Measurements from ENCODE around the gene NFXL1. TPM values are rescaled to one million over a fixed set of nuclear protein-coding genes. Genes with fewer than 3 reads are reported as not detected.
A peak's percentile ranks its signal among the peaks of the same experiment; 100 is the strongest.

The NFXL1 gene
- total and polyA plus RNA-seq, 2 of the 4 experiments (the other 2 are of a cell fraction) = 13.9 to 23.1 TPM

DNA sequence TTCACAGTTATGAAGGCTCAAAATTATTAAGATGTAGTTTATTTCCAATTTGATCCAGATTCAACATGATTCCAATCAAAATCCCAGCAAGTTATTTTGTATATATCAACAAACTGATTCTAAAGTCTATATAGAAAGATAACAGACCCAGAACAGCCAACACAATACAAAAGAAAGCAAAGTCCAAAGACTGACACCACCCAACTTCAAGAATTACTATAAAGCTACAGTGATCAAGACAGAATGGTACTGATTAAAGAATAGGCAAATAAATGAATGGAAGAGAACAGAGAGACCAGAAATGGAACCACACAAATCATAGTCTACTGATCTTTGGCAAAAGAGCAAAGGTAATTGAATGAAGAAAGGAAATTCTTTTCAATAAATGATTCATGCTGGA, 34.9 kb downstream of the NFXL1 start:
- Histone ChIP-seq H2AK5ac (ENCODE audit: low read depth, low read length) (no peak overlapping the region), H2AK9ac (replicated peaks; ENCODE audit: low read depth, low read length, poor library complexity) (no peak overlapping the region), H2BK20ac (ENCODE audit: low read depth, low read length) (no peak overlapping the region), H3K9ac (ENCODE audit: low read depth, low read length) (no peak overlapping the region), H3K4me1 (ENCODE audit: control insufficient read depth, insufficient read depth, low read length) (peaks cover 2% of the 10 kb centered on the region; the same call in 1 of the 2 replicates), H3K56ac (ENCODE audit: extremely low read depth, insufficient read depth, low read length) (no peak overlapping the region), H2BK15ac (ENCODE audit: low read depth, low read length) (no peak overlapping the region), H3K4me2 (ENCODE audit: low read depth, low read length) (no peak overlapping the region), H3K79me1 (ENCODE audit: low read depth in 1 of 2, low read length in 2 of 2) (peaks cover 0 to 4% of the 10 kb centered on the region in 2 experiments; a peak in 2 of 4 replicates), H3K9me3 (ENCODE audit: control insufficient read depth, insufficient read depth, low read length) (no peaks in the 10 kb centered on the region; the same call in 1 of the 2 replicates), H3K23ac (ENCODE audit: low read depth, low read length) (no peak overlapping the region), H3K27ac (ENCODE audit: insufficient read depth, low read length) (no peak overlapping the region), H3K14ac (replicated peaks; ENCODE audit: low read depth, low read length) (no peak overlapping the region), H3K4ac (ENCODE audit: low read depth, low read length) (no peak overlapping the region), H2BK120ac (ENCODE audit: low read depth, low read length) (no peak overlapping the region), H4K20me1 (ENCODE audit: insufficient read depth, low read length) (no peaks in the 10 kb centered on the region), H3K9me1 (ENCODE audit: insufficient read depth, low read length) (no peaks in the 10 kb centered on the region), H4K8ac (ENCODE audit: low read depth in 2 of 2, low read length in 2 of 2) (no peak overlapping the region), H4K91ac (ENCODE audit: insufficient read depth, low read depth, low read length) (no peak overlapping the region), H3K27me3 (ENCODE audit: control insufficient read depth, insufficient read depth, low read length) (no peaks in the 10 kb centered on the region), H2AFZ (replicated peaks; ENCODE audit: low read length, poor library complexity) (no peak overlapping the region), H3K4me3 (ENCODE audit: insufficient read depth, low read depth, low read length) (no peak overlapping the region), H3K18ac (ENCODE audit: low read depth, low read length) (no peak overlapping the region), H3K36me3 (ENCODE audit: control insufficient read depth, insufficient read depth, low read length) (peaks cover 17% of the 10 kb centered on the region), H2BK5ac (ENCODE audit: low read depth, low read length, poor library complexity, severe bottlenecking) (peak overlapping the region; percentile 24), H4K5ac (ENCODE audit: low read depth, low read length) (no peak overlapping the region)
- ChIA-PET CTCF (no interaction called here), POLR2A (ENCODE audit: unreplicated experiment) (no interaction called here)
- ATAC-seq (ENCODE audit: low read depth) (no peak), DNase-seq (no peak)
- in situ Hi-C loops (cut with MboI; ENCODE audit: low sequenced_read_pairs) = no loop called here
- TF ChIP-seq CHD1 (IDR thresholded peaks at IDR 0.05; ENCODE audit: low read depth, low read length) (no peak), FOS (IDR thresholded peaks at IDR 0.05; ENCODE audit: low read depth, low read length) (no peak), MAFK (IDR thresholded peaks at IDR 0.05; ENCODE audit: low read depth, low read length) (no peak), MXI1 (IDR thresholded peaks at IDR 0.05; ENCODE audit: borderline replicate concordance, low read depth, low read length) (no peak), RCOR1 (IDR thresholded peaks at IDR 0.05; ENCODE audit: insufficient replicate concordance, low read length) (no peak), BHLHE40 (IDR thresholded peaks at IDR 0.05; ENCODE audit: low read depth, low read length) (no peak), POLR2A (IDR thresholded peaks at IDR 0.05; ENCODE audit: low read depth, low read length) (no peak), MAZ (IDR thresholded peaks at IDR 0.05; ENCODE audit: borderline replicate concordance, low read depth, low read length) (no peak), SMC3 (IDR thresholded peaks at IDR 0.05; ENCODE audit: low read depth, low read length) (no peak), NFE2L2 (IDR thresholded peaks at IDR 0.05; ENCODE audit: low read depth, low read length) (no peak), RAD21 (IDR thresholded peaks at IDR 0.05; ENCODE audit: low read length) (no peak), RFX5 (IDR thresholded peaks at IDR 0.05; ENCODE audit: low read depth, low read length) (no peak)
- TF ChIP-seq, protein P1, sequence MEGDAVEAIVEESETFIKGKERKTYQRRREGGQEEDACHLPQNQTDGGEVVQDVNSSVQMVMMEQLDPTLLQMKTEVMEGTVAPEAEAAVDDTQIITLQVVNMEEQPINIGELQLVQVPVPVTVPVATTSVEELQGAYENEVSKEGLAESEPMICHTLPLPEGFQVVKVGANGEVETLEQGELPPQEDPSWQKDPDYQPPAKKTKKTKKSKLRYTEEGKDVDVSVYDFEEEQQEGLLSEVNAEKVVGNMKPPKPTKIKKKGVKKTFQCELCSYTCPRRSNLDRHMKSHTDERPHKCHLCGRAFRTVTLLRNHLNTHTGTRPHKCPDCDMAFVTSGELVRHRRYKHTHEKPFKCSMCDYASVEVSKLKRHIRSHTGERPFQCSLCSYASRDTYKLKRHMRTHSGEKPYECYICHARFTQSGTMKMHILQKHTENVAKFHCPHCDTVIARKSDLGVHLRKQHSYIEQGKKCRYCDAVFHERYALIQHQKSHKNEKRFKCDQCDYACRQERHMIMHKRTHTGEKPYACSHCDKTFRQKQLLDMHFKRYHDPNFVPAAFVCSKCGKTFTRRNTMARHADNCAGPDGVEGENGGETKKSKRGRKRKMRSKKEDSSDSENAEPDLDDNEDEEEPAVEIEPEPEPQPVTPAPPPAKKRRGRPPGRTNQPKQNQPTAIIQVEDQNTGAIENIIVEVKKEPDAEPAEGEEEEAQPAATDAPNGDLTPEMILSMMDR (conservative IDR thresholded peaks at IDR 0.05; ENCODE audit: low read depth, low read length) = no peak
- TF ChIP-seq, protein P2, sequence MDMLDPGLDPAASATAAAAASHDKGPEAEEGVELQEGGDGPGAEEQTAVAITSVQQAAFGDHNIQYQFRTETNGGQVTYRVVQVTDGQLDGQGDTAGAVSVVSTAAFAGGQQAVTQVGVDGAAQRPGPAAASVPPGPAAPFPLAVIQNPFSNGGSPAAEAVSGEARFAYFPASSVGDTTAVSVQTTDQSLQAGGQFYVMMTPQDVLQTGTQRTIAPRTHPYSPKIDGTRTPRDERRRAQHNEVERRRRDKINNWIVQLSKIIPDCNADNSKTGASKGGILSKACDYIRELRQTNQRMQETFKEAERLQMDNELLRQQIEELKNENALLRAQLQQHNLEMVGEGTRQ (IDR thresholded peaks at IDR 0.05; ENCODE audit: low read depth, low read length) = no peak
- intact Hi-C loops (cut with micrococcal nuclease) = no loop called here
- BruUV-seq (replicated peaks) = no TSS peak
- dilution Hi-C loops (cut with HindIII; ENCODE audit: low sequenced_read_pairs, unreplicated experiment) = no loop called here
